ENCODE data around the gene SH2D3C. TPM values are rescaled to one million over a fixed set of nuclear protein-coding genes. Genes with fewer than 3 reads are reported as not detected.
A peak's percentile ranks its signal among the peaks of the same experiment; 100 is the strongest.

The SH2D3C gene
- 10 to 100 TPM; 30.3 to 35.2 TPM for total RNA-seq

DNA sequence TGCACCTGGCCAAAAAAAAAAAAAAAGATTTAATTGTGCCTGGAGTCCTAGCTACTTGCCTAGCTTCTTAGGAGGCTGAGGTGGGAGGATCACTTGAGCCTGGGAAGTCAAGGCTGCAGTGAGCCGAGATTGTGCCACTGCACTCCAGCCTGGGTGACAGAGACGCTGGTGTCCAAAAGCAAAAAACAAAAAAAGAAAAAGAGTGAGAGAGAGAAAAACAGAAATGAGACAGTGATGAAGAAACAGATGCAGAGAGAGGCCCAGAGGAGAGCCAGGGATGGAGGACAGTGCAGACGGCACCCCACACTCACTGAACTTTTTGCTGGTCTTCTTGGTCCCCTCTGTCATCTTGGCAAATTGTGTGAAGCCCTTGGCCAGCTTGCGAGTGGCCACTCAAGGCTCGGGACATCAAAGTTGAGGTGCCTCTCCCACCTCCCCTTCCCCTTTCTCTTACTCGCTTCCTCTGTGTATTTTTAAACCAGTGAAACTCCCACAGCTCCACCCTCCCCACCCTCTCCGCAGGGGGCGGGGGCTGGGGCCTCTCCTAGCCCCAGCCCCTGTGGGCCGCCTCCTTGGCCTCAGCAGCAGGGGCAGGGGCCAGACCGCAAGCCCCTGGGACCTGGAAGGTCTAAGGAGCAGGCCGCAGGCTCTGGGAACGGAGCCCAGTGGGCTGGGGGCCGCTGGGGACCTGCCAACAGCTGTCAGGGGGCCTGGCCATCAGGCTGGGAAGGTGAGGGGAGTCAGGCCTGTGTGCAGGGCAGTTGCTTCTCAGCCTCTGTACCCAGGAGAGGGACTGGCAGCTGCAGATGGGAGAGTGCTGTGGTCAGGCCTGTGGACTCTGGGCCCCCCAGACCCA is at the start of gene SH2D3C:
Gene SH2D3C (minus strand): TSS at position 387 of the 856 bp plus-strand sequence. CDS start 39 bp downstream, at position 348.
- H3K4me1 Mint-ChIP-seq = peaks cover 54% of the 10 kb centered on the region
- H3K36me3 Mint-ChIP-seq (ENCODE audit: low read depth) = peaks cover 25% of the 10 kb centered on the region
- peak; percentile 30 for ATAC-seq

GRCh38 chr9:127826253-127826913 is 47.9 kb upstream of the SH2D3C start:
- ATAC-seq (no peak), DNase-seq (no peak)
- Mint-ChIP-seq H3K9me3 (ENCODE audit: low read depth) (no peaks in the 10 kb centered on the region), H3K36me3 (ENCODE audit: low read depth) (peaks cover 3% of the 10 kb centered on the region), H3K27ac (no peak overlapping the region), H3K4me1 (no peaks in the 10 kb centered on the region), H3K4me3 (no peak overlapping the region), H3K27me3 (no peaks in the 10 kb centered on the region)
- POLR2A ChIA-PET = interaction anchor here (0.7 kb wide), 1 partner anchor 14 kb away, joined by 4 read pairs; no protein-coding TSS in a partner anchor
- CTCF ChIA-PET = interaction anchor here (1.0 kb wide), 1 partner anchor 58 kb away, joined by 4 read pairs; no protein-coding TSS in a partner anchor
- intact Hi-C loops (cut with DNase I, micrococcal nuclease) = no loop called here

More for the DNA sequence above, at the start of gene SH2D3C:
- Mint-ChIP-seq H3K27me3 (no peaks in the 10 kb centered on the region), H3K9me3 (ENCODE audit: low read depth) (no peaks in the 10 kb centered on the region), H3K27ac (peak within 1 kb of the TSS; percentile 99), H3K4me3 (peak within 1 kb of the TSS; percentile 92)
- POLR2A ChIA-PET = interaction anchor here (0.6 to 1.1 kb wide), 5 partner anchors 12 to 472 kb away, joined by 3 to 8 read pairs (median 5); partner anchors contain the start of gene TOR2A
- CTCF ChIA-PET = interaction anchor here (0.6 to 2.6 kb wide), 7 partner anchors 11 to 294 kb away, joined by 3 to 13 read pairs (median 5); partner anchors contain the start of genes ST6GALNAC4 and TOR2A
- peak; percentile 74 for DNase-seq
- intact Hi-C loops (cut with DNase I, micrococcal nuclease) = loop anchor here (1.0 to 10.0 kb wide), 4 partner anchors 43 to 554 kb away; partner anchors contain the start of genes LRSAM1 (in 1 of the 2), RPL12 (in 1 of the 2) and TOR2A (in 1 of the 2)

DNA sequence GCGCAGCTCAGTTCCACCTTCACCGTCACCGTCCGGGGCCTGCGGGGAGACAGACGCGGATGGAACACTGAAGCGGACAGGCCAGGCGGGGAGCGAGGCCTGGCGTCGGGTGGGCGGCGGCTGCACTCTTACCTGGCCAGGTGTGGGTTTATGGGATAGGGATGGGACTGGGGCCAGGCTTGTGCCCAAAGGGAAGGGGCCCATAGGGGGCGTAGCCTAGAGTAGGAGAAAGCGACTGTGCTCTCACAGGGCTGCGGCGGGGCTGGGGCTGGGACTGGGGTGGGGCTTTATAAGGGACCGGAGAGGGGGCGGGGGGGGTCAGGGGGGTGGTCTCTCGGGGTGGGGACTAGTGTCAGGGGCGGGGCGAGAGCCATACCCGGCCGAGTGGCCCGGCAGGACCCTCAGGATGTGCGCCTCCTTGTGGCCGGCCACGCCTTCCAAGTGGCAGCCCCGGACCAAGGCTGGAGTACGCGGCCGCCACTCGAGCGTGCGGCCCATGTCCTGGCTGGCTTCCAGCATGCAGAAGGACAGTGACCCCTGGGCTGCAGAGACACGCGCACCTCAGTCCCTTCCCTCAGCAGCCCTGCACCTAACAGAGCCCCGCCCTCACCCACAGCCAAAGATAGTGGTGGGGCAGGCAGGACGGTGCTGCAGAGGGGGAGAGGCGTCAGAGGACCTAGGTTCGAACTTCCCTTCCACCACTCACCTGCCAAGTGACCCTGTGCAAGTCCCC is 47.0 kb upstream of the SH2D3C start:
- peaks cover 5% of the 10 kb centered on the region for H3K36me3 Mint-ChIP-seq (ENCODE audit: low read depth)
- no peaks in the 10 kb centered on the region for H3K27me3 Mint-ChIP-seq
- intact Hi-C loops (cut with DNase I, micrococcal nuclease) = no loop called here
- DNase-seq = no peak
- no peaks in the 10 kb centered on the region for H3K9me3 Mint-ChIP-seq (ENCODE audit: low read depth)
- POLR2A ChIA-PET = interaction anchor here (0.5 to 1.1 kb wide), 2 partner anchors 13 to 192 kb away, joined by 4 to 5 read pairs; no protein-coding TSS in a partner anchor
- no peak overlapping the region for H3K4me3 Mint-ChIP-seq
- no peak for ATAC-seq
- CTCF ChIA-PET = interaction anchor here (1.5 kb wide), 1 partner anchor 96 kb away, joined by 4 read pairs; no protein-coding TSS in a partner anchor
- H3K4me1 Mint-ChIP-seq = no peaks in the 10 kb centered on the region
- no peak overlapping the region for H3K27ac Mint-ChIP-seq

DNA sequence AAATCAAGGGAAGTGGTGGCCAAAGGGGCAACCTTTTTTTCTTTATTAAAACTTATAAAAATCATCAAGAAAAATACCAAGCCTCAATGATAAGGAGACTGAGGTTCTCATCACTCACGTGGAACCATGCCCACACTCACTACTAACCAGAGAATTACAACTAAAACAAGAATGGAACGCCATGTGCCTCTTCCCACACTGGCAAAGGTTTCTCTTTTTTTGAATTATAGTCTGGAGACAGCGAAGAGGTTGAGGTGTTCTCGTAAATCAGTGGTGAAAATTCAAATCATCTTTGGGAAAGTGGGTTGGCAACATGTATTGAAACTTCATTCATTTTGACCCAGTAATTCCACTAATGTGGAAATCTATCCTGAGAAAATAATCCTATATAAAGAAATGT is 43.6 kb upstream of the SH2D3C start:
- Mint-ChIP-seq H3K36me3 (ENCODE audit: low read depth) (peaks cover 18% of the 10 kb centered on the region), H3K27me3 (no peaks in the 10 kb centered on the region), H3K9me3 (ENCODE audit: low read depth) (no peaks in the 10 kb centered on the region), H3K4me1 (no peaks in the 10 kb centered on the region), H3K27ac (no peak overlapping the region), H3K4me3 (no peak overlapping the region)
- ChIA-PET CTCF (no interaction called here), POLR2A (no interaction called here)
- ATAC-seq (no peak), DNase-seq (no peak)
- intact Hi-C loops (cut with DNase I, micrococcal nuclease) = no loop called here

- Mint-ChIP-seq H3K27me3 (no peaks in the 10 kb centered on the region), H3K27ac (no peak overlapping the region), H3K9me3 (ENCODE audit: low read depth) (no peaks in the 10 kb centered on the region), H3K4me3 (no peak overlapping the region), H3K4me1 (no peaks in the 10 kb centered on the region), H3K36me3 (ENCODE audit: low read depth) (peaks cover 17% of the 10 kb centered on the region)
- POLR2A ChIA-PET = no interaction called here
- ATAC-seq (no peak), DNase-seq (no peak)
- CTCF ChIA-PET = interaction anchor here (0.7 to 1.1 kb wide), 3 partner anchors 10 to 52 kb away, joined by 3 to 4 read pairs (median 3); no protein-coding TSS in a partner anchor
- intact Hi-C loops (cut with DNase I, micrococcal nuclease) = no loop called here
Observed at GRCh38 chr9:127818574-127818973, 40.1 kb upstream of the SH2D3C start.

DNA sequence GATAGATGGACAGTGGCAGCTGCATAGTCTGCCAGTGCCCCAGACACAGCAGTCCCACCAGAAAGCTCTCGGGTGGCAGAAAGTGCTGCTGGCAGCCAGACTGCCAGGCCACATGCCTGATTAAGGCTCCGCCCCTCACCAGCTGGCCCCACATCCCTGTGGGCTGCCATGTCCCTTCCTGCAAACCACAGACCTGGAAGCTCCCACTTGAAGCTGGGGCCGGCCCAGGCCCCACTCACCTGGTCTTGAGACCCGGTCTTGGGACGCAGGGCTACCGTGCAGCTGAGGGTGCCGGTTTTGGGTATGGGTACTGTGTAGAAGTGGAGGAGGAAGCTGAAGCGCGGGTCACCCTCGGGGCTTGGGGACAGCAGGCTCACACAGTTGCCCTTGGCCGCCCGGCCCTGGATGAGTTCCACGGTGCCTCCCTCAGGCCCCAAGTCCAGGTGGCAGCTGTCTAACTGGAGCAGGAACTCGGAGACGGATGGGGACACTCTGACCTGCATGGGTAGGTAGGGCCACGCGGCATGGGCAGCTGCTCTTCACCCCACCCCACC is 39.5 kb upstream of the SH2D3C start:
- Mint-ChIP-seq H3K4me1 (no peaks in the 10 kb centered on the region), H3K27me3 (no peaks in the 10 kb centered on the region), H3K27ac (no peak overlapping the region), H3K36me3 (ENCODE audit: low read depth) (peaks cover 21% of the 10 kb centered on the region), H3K9me3 (ENCODE audit: low read depth) (no peaks in the 10 kb centered on the region), H3K4me3 (no peak overlapping the region)
- ATAC-seq (no peak), DNase-seq (no peak)
- intact Hi-C loops (cut with DNase I, micrococcal nuclease) = no loop called here
- POLR2A ChIA-PET = no interaction called here
- CTCF ChIA-PET = interaction anchor here (0.7 to 1.1 kb wide), 2 partner anchors 9 to 53 kb away, joined by 3 to 4 read pairs; no protein-coding TSS in a partner anchor

GRCh38 chr9:127816728-127817127 is 38.3 kb upstream of the SH2D3C start:
- H3K9me3 Mint-ChIP-seq (ENCODE audit: low read depth) = no peaks in the 10 kb centered on the region
- peaks cover 28% of the 10 kb centered on the region for H3K36me3 Mint-ChIP-seq (ENCODE audit: low read depth)
- intact Hi-C loops (cut with DNase I, micrococcal nuclease) = no loop called here
- no peak overlapping the region for H3K27ac Mint-ChIP-seq
- H3K4me1 Mint-ChIP-seq = no peaks in the 10 kb centered on the region
- ChIA-PET CTCF (interaction anchor here (0.6 kb wide), 1 partner anchor 11 kb away, joined by 3 read pairs; no protein-coding TSS in a partner anchor), POLR2A (no interaction called here)
- H3K27me3 Mint-ChIP-seq = no peaks in the 10 kb centered on the region
- DNase-seq = no peak
- no peak overlapping the region for H3K4me3 Mint-ChIP-seq
- no peak for ATAC-seq

GRCh38 chr9:127816362-127816725 is 37.9 kb upstream of the SH2D3C start:
- intact Hi-C loops (cut with DNase I, micrococcal nuclease) = no loop called here
- DNase-seq = no peak
- no peaks in the 10 kb centered on the region for H3K9me3 Mint-ChIP-seq (ENCODE audit: low read depth)

GRCh38 chr9:127815512-127816361 is 37.3 kb upstream of the SH2D3C start:
- ChIA-PET CTCF (interaction anchor here (0.6 kb wide), 1 partner anchor 167 kb away, joined by 3 read pairs; no protein-coding TSS in a partner anchor), POLR2A (no interaction called here)
- no peaks in the 10 kb centered on the region for H3K9me3 Mint-ChIP-seq (ENCODE audit: low read depth)
- DNase-seq = no peak
- H3K36me3 Mint-ChIP-seq (ENCODE audit: low read depth) = peaks cover 29% of the 10 kb centered on the region
- intact Hi-C loops (cut with DNase I, micrococcal nuclease) = no loop called here
- no peak overlapping the region for H3K4me3 Mint-ChIP-seq
- ATAC-seq = no peak
- H3K4me1 Mint-ChIP-seq = no peaks in the 10 kb centered on the region
- no peaks in the 10 kb centered on the region for H3K27me3 Mint-ChIP-seq
- H3K27ac Mint-ChIP-seq = no peak overlapping the region

More at GRCh38 chr9:127816362-127816725, 37.9 kb upstream of the SH2D3C start:
- Mint-ChIP-seq H3K27me3 (no peaks in the 10 kb centered on the region), H3K36me3 (ENCODE audit: low read depth) (peaks cover 30% of the 10 kb centered on the region), H3K27ac (no peak overlapping the region), H3K4me1 (no peaks in the 10 kb centered on the region), H3K4me3 (no peak overlapping the region)
- CTCF ChIA-PET = no interaction called here
- POLR2A ChIA-PET = no interaction called here
- no peak for ATAC-seq

Data from activated CD4-positive, alpha-beta T cell treated with anti-CD3 and anti-CD28 coated beads for 36 hours (primary cell).